Transverse colon (tissue), 4 donors: ENCODE data around the gene SLC12A3. TPM values are rescaled to one million over a fixed set of nuclear protein-coding genes. Genes with fewer than 3 reads are reported as not detected.
A peak's percentile ranks its signal among the peaks of the same experiment; 100 is the strongest.

Experiments
- DNase-seq: peaks from one replicate; pipeline ENCODE4 v3.0.0-alpha.2; 2019
- H3K27ac ChIP-seq, 4 donors: fragments of 200-600 bp; sonication (generic); 2 replicates each; pipeline ENCODE4 v1.5.1; 2016 to 2018; ENCODE audit warnings: inconsistent platforms in 4 of 4
- H3K27me3 ChIP-seq: fragments of 200-600 bp; sonication (generic); 2 replicates; pipeline ENCODE4 v1.5.1; 2017; ENCODE audit warnings: inconsistent platforms
- H3K36me3 ChIP-seq, 4 donors: fragments of 200-600 bp; sonication (generic); 2 replicates each; pipeline ENCODE4 v1.5.1; 2017 to 2019; ENCODE audit warnings: inconsistent platforms in 4 of 4
- H3K4me1 ChIP-seq, 4 donors: fragments of 200-600 bp; sonication (generic); 2 replicates each; pipeline ENCODE4 v1.5.1; 2017 to 2020; ENCODE audit warnings: inconsistent platforms in 4 of 4
- H3K4me3 ChIP-seq, 4 donors: fragments of 200-600 bp; sonication (generic); 1 replicate in 1 of 4; 2 replicates in 3 of 4; pipeline versions ENCODE4 v1.5.1 to v1.6.1; 2017 to 2019; ENCODE audit warnings: inconsistent platforms in 4 of 4
- H3K9me3 ChIP-seq, 2 donors: fragments of 200-600 bp; sonication (generic); 2 replicates each; pipeline ENCODE4 v1.5.1; 2017 to 2019; ENCODE audit warnings: inconsistent platforms in 2 of 2
- CTCF ChIP-seq, 5 experiments: fragments of 200-600 bp in 3 of 5; fragments of 450-650 bp in 2 of 5; sonication (generic) in 3 of 5; IDR thresholded peaks; 1 replicate in 2 of 5; 2 replicates in 3 of 5; pipeline ENCODE4 v1.5.1; 2016 to 2017; ENCODE audit warnings: antibody characterized with exemption in 5 of 5, inconsistent platforms in 3 of 5, mild to moderate bottlenecking in 2 of 5, moderate library complexity in 1 of 5
- EP300 ChIP-seq: sonication (generic); formaldehyde crosslinking; IDR thresholded peaks from one replicate; pipeline ENCODE4 v1.6.1; 2017; ENCODE audit warnings: antibody characterized with exemption, low read depth
- POLR2A ChIP-seq: fragments of 450-650 bp; IDR thresholded peaks from one replicate; pipeline ENCODE4 v1.6.1; 2016; ENCODE audit warnings: antibody characterized with exemption, mild to moderate bottlenecking, moderate library complexity
- POLR2AphosphoS5 ChIP-seq, 3 donors: sonication (generic); formaldehyde crosslinking; IDR thresholded peaks; one replicate each; pipeline ENCODE4 v1.6.1; 2016; ENCODE audit warnings: antibody characterized with exemption in 3 of 3
- WGBS, 2 donors: methylation state at CpG; one replicate each; pipeline ENCODE4 v1.1.5; 2018; ENCODE audit warnings: low coverage in 1 of 2; 5-methylcytosine and 5-hydroxymethylcytosine counted together
- in situ Hi-C, 4 donors: fragments of 200-750 bp; cut with MboI; loops; one replicate each; pipeline versions ENCODE4 v1.15.0 to v1.15.1; 2017; ENCODE audit warnings: low sequenced_read_pairs in 3 of 4, low pct_ligation_motif_present in 1 of 4, low pct_unique_long_range_greater_than_20kb in 1 of 4
- intact Hi-C: fragments of 100-400 bp; cut with DNase I; formaldehyde crosslinking; loops from one replicate; pipeline ENCODE4 v1.15.1; 2023; ENCODE audit warnings: low total_unique reads
- total RNA-seq, 4 donors: library from RNA; depleted of rRNA; stranded (reverse); fragments of >200 nt; gene quantifications; one replicate each; pipeline ENCODE4 v1.1.0, GENCODE V29; 2016

The SLC12A3 gene
- total RNA-seq, 4 donors from 2014 or later, result not detected

GRCh38 chr16:56860226-56861020 is 4.6 kb upstream of the SLC12A3 start:
- peak; percentile 38 for DNase-seq
- Histone ChIP-seq H3K4me1 (peaks cover 0 to 5% (median 0%) of the 10 kb centered on the region in 4 donors), H3K27ac (peak overlapping the region in 1 of 4 donors; percentile 21), H3K9me3 (no peaks in the 10 kb centered on the region), H3K27me3 (no peaks in the 10 kb centered on the region), H3K36me3 (no peaks in the 10 kb centered on the region), H3K4me3 (no peak overlapping the region)
- no peak for TF ChIP-seq EP300
- TF ChIP-seq POLR2AphosphoS5 (IDR thresholded peaks at IDR 0.05), result no peak
- TF ChIP-seq POLR2A, result no peak
- no peak for TF ChIP-seq CTCF (IDR thresholded peaks at IDR 0.05)
- intact Hi-C loops, result loop anchor here (10.0 kb wide), 1 partner anchor 184 kb away; no protein-coding TSS in a partner anchor
- in situ Hi-C loops, result loop anchor here in 3 of 4 donors (10.0 to 25.0 kb wide), 3 partner anchors 94 to 302 kb away; no protein-coding TSS in a partner anchor
- 52% methylated on average over 9 of the region's 9 CpGs; no CpG with 5 or more reads in 1 of the 2 donors for WGBS, 2 donors

- H3K27ac ChIP-seq, result peak overlapping the region in 1 of 4 donors; percentile 21
These were observed 3.9 kb upstream of the SLC12A3 start for GRCh38 chr16:56861092-56861610.

GRCh38 chr16:56861756-56862155 is 3.3 kb upstream of the SLC12A3 start:
- no peak for DNase-seq
- Histone ChIP-seq H3K27me3 (no peaks in the 10 kb centered on the region), H3K4me3 (no peak overlapping the region), H3K4me1 (peaks cover 0 to 5% (median 0%) of the 10 kb centered on the region in 4 donors), H3K36me3 (no peaks in the 10 kb centered on the region), H3K9me3 (no peaks in the 10 kb centered on the region), H3K27ac (no peak overlapping the region)
- WGBS, 2 donors, result 95 to 98% methylated on average over 6 to 8 of the region's 8 CpGs
- in situ Hi-C loops, result loop anchor here in 3 of 4 donors (10.0 to 25.0 kb wide), 3 partner anchors 93 to 301 kb away; no protein-coding TSS in a partner anchor
- intact Hi-C loops, result loop anchor here (10.0 kb wide), 1 partner anchor 183 kb away; no protein-coding TSS in a partner anchor
- TF ChIP-seq CTCF (IDR thresholded peaks at IDR 0.05) (no peak), POLR2AphosphoS5 (IDR thresholded peaks at IDR 0.05) (no peak), POLR2A (no peak), EP300 (no peak)

More at GRCh38 chr16:56861092-56861610, 3.9 kb upstream of the SLC12A3 start:
- Histone ChIP-seq H3K4me3 (no peak overlapping the region), H3K9me3 (no peaks in the 10 kb centered on the region), H3K36me3 (no peaks in the 10 kb centered on the region), H3K4me1 (peaks cover 0 to 5% (median 0%) of the 10 kb centered on the region in 4 donors), H3K27me3 (no peaks in the 10 kb centered on the region)
- intact Hi-C loops, result loop anchor here (10.0 kb wide), 1 partner anchor 184 kb away; no protein-coding TSS in a partner anchor
- no peak for DNase-seq
- no peak for TF ChIP-seq EP300
- TF ChIP-seq POLR2AphosphoS5 (IDR thresholded peaks at IDR 0.05), result no peak
- no peak for TF ChIP-seq CTCF (IDR thresholded peaks at IDR 0.05)
- TF ChIP-seq POLR2A, result no peak
- in situ Hi-C loops, result loop anchor here in 3 of 4 donors (10.0 to 25.0 kb wide), 3 partner anchors 94 to 301 kb away; no protein-coding TSS in a partner anchor
- 50% methylated on average over 3 of the region's 3 CpGs; no CpG with 5 or more reads in 1 of the 2 donors for WGBS, 2 donors

GRCh38 chr16:56862776-56863175 is 2.2 kb upstream of the SLC12A3 start:
- peaks cover 0 to 9% (median 0%) of the 10 kb centered on the region in 4 donors for H3K4me1 ChIP-seq
- 74% methylated on average over 5 of the region's 5 CpGs; no CpG with 5 or more reads in 1 of the 2 donors for WGBS, 2 donors
- no peaks in the 10 kb centered on the region for H3K9me3 ChIP-seq
- no peaks in the 10 kb centered on the region for H3K36me3 ChIP-seq
- H3K4me3 ChIP-seq, result no peak overlapping the region
- no peak overlapping the region for H3K27ac ChIP-seq
- TF ChIP-seq POLR2A, result no peak
- no peak for TF ChIP-seq EP300
- no peak for TF ChIP-seq CTCF (IDR thresholded peaks at IDR 0.05)
- no peak for TF ChIP-seq POLR2AphosphoS5 (IDR thresholded peaks at IDR 0.05)
- DNase-seq, result peak; percentile 21
- intact Hi-C loops (loop anchor here (10.0 kb wide), 1 partner anchor 182 kb away; no protein-coding TSS in a partner anchor), in situ Hi-C loops (loop anchor here in 3 of 4 donors (10.0 to 25.0 kb wide), 3 partner anchors 92 to 300 kb away; no protein-coding TSS in a partner anchor)
- H3K27me3 ChIP-seq, result no peaks in the 10 kb centered on the region
